ENCODE results near the gene MAGEA8.

GRCh38 chrX:149908308-149908707 lies 27.3 kb downstream of the MAGEA8 start:
- TF ChIP-seq CTCF (IDR thresholded peaks at IDR 0.05; ENCODE audit: low read length) (no peak), EZH2 (IDR thresholded peaks at IDR 0.05; ENCODE audit: borderline replicate concordance, low read length) (no peak)

Data from OCI-LY1 (cell line).